Upper lobe of left lung (tissue), 4 donors: ENCODE measurements around the gene BTRC.

Experiments
- POLR2A ChIP-seq, 4 donors: fragments of 450-650 bp; IDR thresholded peaks; one replicate each; pipeline ENCODE4 v1.5.1; 2016 to 2017; ENCODE audit warnings: antibody characterized with exemption in 4 of 4, mild to moderate bottlenecking in 2 of 4
- POLR2AphosphoS5 ChIP-seq, 2 donors: sonication (generic); formaldehyde crosslinking; IDR thresholded peaks; one replicate each; pipeline ENCODE4 v1.5.1; 2017; ENCODE audit warnings: antibody characterized with exemption in 2 of 2
- TF ChIP-seq, protein P1 (sequence below), 6 experiments: fragments of 450-650 bp in 4 of 6; fragments of 200-600 bp in 2 of 6; sonication (generic) in 2 of 6; IDR thresholded peaks; one replicate each; pipeline ENCODE4 v1.5.1; 2016 to 2019; ENCODE audit warnings: antibody characterized with exemption in 6 of 6

DNA sequence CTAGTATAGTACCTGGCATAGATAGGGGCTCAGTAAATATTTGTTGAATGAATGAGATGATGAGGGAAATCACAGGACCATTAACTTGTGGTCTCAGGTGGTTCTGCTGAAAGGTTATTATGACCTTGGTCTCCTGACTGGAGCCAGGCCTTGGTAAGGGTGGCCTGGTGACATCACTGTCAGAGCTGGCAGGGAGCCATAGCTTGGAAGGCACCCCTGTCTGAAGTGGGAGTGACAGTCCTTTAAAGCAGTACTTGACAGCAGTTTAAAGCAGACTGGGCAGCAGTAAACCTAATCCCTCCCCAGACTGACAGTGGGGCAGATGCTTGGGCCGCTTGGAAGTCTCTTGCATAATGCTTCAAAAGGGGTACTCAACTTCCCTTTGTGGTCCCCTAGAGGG, 247.6 kb downstream of the BTRC start:
- TF ChIP-seq, protein P1, sequence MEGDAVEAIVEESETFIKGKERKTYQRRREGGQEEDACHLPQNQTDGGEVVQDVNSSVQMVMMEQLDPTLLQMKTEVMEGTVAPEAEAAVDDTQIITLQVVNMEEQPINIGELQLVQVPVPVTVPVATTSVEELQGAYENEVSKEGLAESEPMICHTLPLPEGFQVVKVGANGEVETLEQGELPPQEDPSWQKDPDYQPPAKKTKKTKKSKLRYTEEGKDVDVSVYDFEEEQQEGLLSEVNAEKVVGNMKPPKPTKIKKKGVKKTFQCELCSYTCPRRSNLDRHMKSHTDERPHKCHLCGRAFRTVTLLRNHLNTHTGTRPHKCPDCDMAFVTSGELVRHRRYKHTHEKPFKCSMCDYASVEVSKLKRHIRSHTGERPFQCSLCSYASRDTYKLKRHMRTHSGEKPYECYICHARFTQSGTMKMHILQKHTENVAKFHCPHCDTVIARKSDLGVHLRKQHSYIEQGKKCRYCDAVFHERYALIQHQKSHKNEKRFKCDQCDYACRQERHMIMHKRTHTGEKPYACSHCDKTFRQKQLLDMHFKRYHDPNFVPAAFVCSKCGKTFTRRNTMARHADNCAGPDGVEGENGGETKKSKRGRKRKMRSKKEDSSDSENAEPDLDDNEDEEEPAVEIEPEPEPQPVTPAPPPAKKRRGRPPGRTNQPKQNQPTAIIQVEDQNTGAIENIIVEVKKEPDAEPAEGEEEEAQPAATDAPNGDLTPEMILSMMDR (IDR thresholded peaks at IDR 0.05): no peak
- TF ChIP-seq POLR2A (IDR thresholded peaks at IDR 0.05): no peak
- no peak for TF ChIP-seq POLR2AphosphoS5 (IDR thresholded peaks at IDR 0.05)
